Measurements from ENCODE around the gene TMEM80.

- no peak for TF ChIP-seq CSRNP3 (CRISPR knock-in tag; IDR thresholded peaks at IDR 0.05)
- no peak for TF ChIP-seq PATZ1 (CRISPR knock-in tag; IDR thresholded peaks at IDR 0.05; ENCODE audit: borderline replicate concordance)
- no peak for TF ChIP-seq OSR1 (CRISPR knock-in tag; IDR thresholded peaks at IDR 0.05)
- TF ChIP-seq CREB5 (CRISPR knock-in tag; IDR thresholded peaks at IDR 0.05; ENCODE audit: low read depth): no peak
- no peak for TF ChIP-seq RARB (CRISPR knock-in tag; IDR thresholded peaks at IDR 0.05)
- no peak for TF ChIP-seq TOX (CRISPR knock-in tag; IDR thresholded peaks at IDR 0.05; ENCODE audit: borderline replicate concordance)
- TF ChIP-seq BACH2 (CRISPR knock-in tag; IDR thresholded peaks at IDR 0.05; ENCODE audit: borderline replicate concordance): no peak
- TF ChIP-seq ZNF565 (CRISPR knock-in tag; conservative IDR thresholded peaks at IDR 0.05; ENCODE audit: low read depth): no peak
- TF ChIP-seq CSDC2 (CRISPR knock-in tag; IDR thresholded peaks at IDR 0.05): no peak
- no peak for TF ChIP-seq TCF4 (CRISPR knock-in tag; IDR thresholded peaks at IDR 0.05; ENCODE audit: borderline replicate concordance)
- TF ChIP-seq ZFP3 (CRISPR knock-in tag; IDR thresholded peaks at IDR 0.05): no peak
- TF ChIP-seq GLIS3 (CRISPR knock-in tag; IDR thresholded peaks at IDR 0.05): no peak
- no peak for TF ChIP-seq TSHZ2 (CRISPR knock-in tag; IDR thresholded peaks at IDR 0.05)
- TF ChIP-seq ISL1 (CRISPR knock-in tag; IDR thresholded peaks at IDR 0.05): no peak
Observed at GRCh38 chr11:721741-722345, 26.2 kb downstream of the TMEM80 start.
